Fibroblast of villous mesenchyme (primary cell): ENCODE data around the gene RPS16. TPM values are rescaled to one million over a fixed set of nuclear protein-coding genes. Genes with fewer than 3 reads are reported as not detected.
A peak's percentile ranks its signal among the peaks of the same experiment; 100 is the strongest.

Experiments
- DNase-seq: peaks from one replicate; pipeline ENCODE4 v3.0.0-alpha.2; 2010; ENCODE audit warnings: low read depth
- H3K4me3 ChIP-seq: 2 replicates; pipeline ENCODE4 v1.5.1; 2011; ENCODE audit warnings: low read depth, mild to moderate bottlenecking, low read length
- CTCF ChIP-seq: IDR thresholded peaks from 2 replicates; pipeline ENCODE4 v1.5.1; 2012; ENCODE audit warnings: low read depth, mild to moderate bottlenecking, low read length; ENCODE audit not compliant: insufficient read depth
- total RNA-seq: library from RNA; depleted of rRNA; stranded (reverse); fragments of >200 nt; gene quantifications from 2 replicates; pipeline ENCODE4 v1.2.3, GENCODE V29; 2012

Gene RPS16
- total RNA-seq, 1 donor = 43.2 TPM

DNA sequence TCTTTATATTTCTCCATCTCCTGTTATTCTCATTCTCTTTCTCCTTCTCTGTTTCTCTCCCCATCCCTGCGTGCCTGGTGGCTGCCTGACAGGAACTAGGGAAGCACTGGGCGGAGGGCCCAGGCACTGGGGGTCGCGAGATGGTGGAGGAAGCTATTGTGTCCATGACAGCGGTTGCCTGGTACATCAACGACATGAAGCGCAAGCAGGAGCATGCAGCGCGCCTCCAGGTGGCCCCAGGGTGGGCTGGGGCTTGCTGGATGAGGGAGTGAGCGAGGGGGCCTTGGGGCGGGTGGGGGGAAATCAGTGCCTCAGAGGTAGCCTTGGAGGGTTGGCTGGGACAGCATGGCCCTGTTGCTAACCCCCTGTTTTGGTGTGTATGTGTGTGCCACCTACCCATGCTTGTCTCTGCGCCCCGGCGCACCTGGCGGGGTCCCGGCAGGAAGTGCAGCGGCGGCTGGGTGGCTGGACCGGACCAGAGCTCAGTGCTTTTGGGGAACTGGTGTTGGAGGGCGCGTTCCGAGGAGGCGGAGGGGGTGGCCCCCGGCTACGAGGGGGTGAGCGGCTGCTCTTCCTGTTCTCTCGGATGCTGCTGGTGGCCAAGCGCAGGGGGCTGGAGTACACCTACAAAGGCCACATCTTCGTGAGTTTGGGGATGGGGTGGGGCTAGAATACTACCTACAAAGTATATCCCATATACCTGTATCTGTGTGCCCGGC lies 18.1 kb downstream of the RPS16 start:
- no peak for DNase-seq
- no peak for TF ChIP-seq CTCF

GRCh38 chr19:39416152-39417120 lies 19.3 kb downstream of the RPS16 start:
- TF ChIP-seq CTCF = no peak
- no peak for DNase-seq
- no peak overlapping the region for H3K4me3 ChIP-seq

More for the DNA sequence above, 18.1 kb downstream of the RPS16 start:
- no peak overlapping the region for H3K4me3 ChIP-seq

DNA sequence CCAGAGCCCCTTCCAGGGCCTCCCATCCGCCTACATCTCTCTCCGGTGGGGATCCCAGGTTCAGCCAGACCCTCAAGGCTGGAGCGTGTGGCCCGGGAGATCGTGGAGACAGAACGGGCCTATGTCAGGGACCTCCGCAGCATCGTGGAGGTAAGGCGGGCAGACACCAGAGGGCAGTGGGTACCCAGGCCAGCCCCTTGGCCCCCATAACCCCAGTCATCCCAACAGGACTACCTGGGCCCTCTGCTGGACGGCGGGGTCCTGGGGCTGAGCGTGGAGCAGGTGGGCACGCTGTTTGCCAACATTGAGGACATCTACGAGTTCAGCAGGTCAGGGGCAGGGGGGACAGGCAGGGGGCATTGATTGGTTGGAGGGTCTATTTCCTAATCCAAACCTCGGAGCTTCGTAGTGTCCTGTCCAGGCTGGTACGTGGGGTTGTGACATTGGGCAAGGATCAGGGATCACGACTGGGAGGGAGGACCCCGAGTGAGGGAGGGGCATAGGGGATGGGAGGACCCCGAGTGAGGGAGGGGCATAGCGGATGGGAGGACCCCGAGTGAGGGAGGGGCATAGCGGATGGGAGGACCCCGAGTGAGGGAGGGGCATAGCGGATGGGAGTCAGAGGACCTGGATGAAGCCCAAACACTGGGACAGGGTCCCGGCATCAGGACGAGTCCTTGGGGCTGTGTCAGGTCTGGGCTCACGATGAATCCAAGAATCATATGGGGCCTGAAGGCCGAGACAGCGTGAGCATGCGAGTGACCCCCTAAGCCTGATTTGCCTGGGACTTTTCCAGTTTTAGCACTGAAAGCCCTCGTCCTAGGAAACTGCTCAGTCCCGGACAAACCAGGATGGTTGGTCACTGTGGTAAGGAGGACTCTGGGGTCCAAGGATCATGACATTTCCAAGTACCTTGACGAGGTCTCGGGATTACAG lies 20.4 kb downstream of the RPS16 start:
- DNase-seq = no peak

DNA sequence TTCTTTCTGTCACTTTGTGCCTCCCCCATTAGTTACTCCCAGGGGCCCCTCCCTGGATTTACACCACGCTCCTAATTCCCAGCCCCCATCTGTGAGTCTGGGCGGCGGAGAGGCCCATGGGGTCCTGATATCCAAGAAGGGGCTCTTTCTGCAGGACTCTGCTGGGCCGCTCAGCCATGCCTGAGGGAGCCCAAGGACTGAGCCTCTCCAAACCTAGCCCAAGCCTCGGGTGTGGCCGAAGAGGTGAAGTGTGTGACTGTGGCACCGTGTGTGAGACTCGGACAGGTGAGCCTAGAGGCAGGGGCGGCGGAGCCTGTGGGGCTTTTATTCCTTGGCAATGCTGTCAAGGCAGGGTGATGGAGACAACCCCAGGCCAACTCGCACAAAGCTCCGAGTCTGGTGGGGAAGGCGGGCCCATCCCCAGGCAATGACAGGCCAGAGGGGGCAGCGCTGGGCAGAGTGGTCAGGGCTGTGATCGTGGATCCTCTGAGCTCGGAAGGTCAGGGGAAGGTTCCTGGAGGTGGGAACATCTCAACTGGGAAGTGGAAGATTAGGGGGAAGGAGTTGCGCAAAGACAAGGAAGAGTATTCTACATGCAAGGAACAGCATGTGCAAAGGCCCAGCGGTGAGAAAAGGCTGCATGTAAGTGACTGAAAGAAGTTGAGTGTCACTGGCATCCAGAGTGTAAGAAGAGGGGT lies 21.7 kb downstream of the RPS16 start:
- TF ChIP-seq CTCF = peak; percentile 22
- peak; percentile 49 for DNase-seq
- peak overlapping the region; percentile 94 for H3K4me3 ChIP-seq

More for the DNA sequence above, 20.4 kb downstream of the RPS16 start:
- no peak for TF ChIP-seq CTCF
- peak overlapping the region; percentile 94 for H3K4me3 ChIP-seq

DNA sequence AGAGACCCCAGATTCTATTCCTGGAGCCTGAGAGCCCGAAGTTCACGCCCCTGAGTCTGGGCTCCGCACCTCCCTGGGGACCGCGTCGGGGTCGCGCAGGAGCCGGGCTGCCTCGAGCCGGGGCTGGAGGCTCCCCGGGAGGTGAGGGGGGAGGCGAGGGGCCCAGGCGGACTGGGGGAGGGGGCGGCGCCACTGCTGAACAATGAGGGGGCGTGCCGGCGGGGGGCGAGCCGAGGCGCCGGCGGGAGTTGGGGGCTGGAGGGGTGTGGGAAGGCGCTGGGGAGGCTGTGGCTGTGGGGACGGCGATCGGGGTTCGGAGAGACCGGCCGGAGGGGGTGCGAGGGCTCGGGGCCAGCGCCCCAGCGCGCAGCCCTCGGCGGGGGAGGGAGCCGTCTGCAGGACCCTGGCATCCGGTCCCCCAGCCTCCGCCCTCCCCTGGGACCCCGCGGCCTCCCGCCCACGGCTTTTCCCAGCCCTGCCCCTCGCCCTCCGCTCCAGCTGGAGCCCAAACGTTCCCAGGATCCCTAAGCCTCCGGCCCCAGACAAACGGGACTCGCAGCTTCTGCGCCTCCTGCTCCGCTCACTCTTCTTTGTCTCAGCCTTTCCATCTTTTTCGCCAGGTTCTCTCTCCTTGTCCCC lies 22.4 kb downstream of the RPS16 start:
- no peak for TF ChIP-seq CTCF
- H3K4me3 ChIP-seq = peak overlapping the region; percentile 94
- peak; percentile 70 for DNase-seq
